ENCODE results near the gene MAMSTR.
"Not testable (repeated sequence)": the region's sequence is repeated elsewhere in the genome, so short reads cannot be mapped to it uniquely, and the experiment has no call there.

MAMSTR gene

GRCh38 chr19:48686088-48686487, 33.4 kb downstream of the MAMSTR start:
- DNase-seq (ENCODE audit: low read depth) = no peak

GRCh38 chr19:48685583-48685982, 33.9 kb downstream of the MAMSTR start:
- no peak for DNase-seq (ENCODE audit: low read depth)

GRCh38 chr19:48683349-48683748, 36.2 kb downstream of the MAMSTR start:
- DNase-seq (ENCODE audit: low read depth) = no peak

- DNase-seq (ENCODE audit: low read depth) = no peak
Observed at GRCh38 chr19:48681127-48681470, 38.4 kb downstream of the MAMSTR start.

- no peak for DNase-seq (ENCODE audit: low read depth)
Observed at GRCh38 chr19:48680436-48681126, 38.9 kb downstream of the MAMSTR start.

- not testable (repeated sequence) for DNase-seq (ENCODE audit: low read depth)
Observed at GRCh38 chr19:48680006-48680405, 39.5 kb downstream of the MAMSTR start.

- no peak for DNase-seq (ENCODE audit: low read depth)
Observed at GRCh38 chr19:48678201-48678600, 41.3 kb downstream of the MAMSTR start.

GRCh38 chr19:48676887-48677286, 42.6 kb downstream of the MAMSTR start:
- DNase-seq (ENCODE audit: low read depth) = no peak

- DNase-seq (ENCODE audit: low read depth) = no peak
Observed at GRCh38 chr19:48676487-48676886, 43.0 kb downstream of the MAMSTR start.

- peak; percentile 19 for DNase-seq (ENCODE audit: low read depth)
Observed at GRCh38 chr19:48674921-48675824, 44.4 kb downstream of the MAMSTR start.

GRCh38 chr19:48674216-48674809, 45.2 kb downstream of the MAMSTR start:
- DNase-seq (ENCODE audit: low read depth) = no peak

GRCh38 chr19:48673436-48674100, 46.0 kb downstream of the MAMSTR start:
- no peak for DNase-seq (ENCODE audit: low read depth)

- DNase-seq (ENCODE audit: low read depth) = no peak
Observed at GRCh38 chr19:48672994-48673393, 46.5 kb downstream of the MAMSTR start, which contains the start of gene NTN5. Gene NTN5 (minus strand): TSS chr19:48673017. CDS start chr19:48670986, 2,031 bp downstream.

GRCh38 chr19:48671446-48671995, 48.0 kb downstream of the MAMSTR start:
- no peak for DNase-seq (ENCODE audit: low read depth)

GRCh38 chr19:48670699-48671445, 48.7 kb downstream of the MAMSTR start:
- DNase-seq (ENCODE audit: low read depth) = no peak

- no peak for DNase-seq (ENCODE audit: low read depth)
Observed at GRCh38 chr19:48669903-48670668, 49.4 kb downstream of the MAMSTR start.

- no peak for DNase-seq (ENCODE audit: low read depth)
Observed at GRCh38 chr19:48668761-48669160, 50.8 kb downstream of the MAMSTR start.

- no peak for DNase-seq (ENCODE audit: low read depth)
Observed at GRCh38 chr19:48668332-48668731, 51.2 kb downstream of the MAMSTR start.

- no peak for DNase-seq (ENCODE audit: low read depth)
Observed at GRCh38 chr19:48665786-48666185, 53.7 kb downstream of the MAMSTR start.

GRCh38 chr19:48664476-48664875, 55.0 kb downstream of the MAMSTR start:
- DNase-seq (ENCODE audit: low read depth) = no peak
